ENCODE results near the gene RELL2. TPM values are rescaled to one million over a fixed set of nuclear protein-coding genes. Genes with fewer than 3 reads are reported as not detected.

RELL2 gene
- total RNA-seq, 1 experiment from 2014 or later = 8.7 TPM

DNA sequence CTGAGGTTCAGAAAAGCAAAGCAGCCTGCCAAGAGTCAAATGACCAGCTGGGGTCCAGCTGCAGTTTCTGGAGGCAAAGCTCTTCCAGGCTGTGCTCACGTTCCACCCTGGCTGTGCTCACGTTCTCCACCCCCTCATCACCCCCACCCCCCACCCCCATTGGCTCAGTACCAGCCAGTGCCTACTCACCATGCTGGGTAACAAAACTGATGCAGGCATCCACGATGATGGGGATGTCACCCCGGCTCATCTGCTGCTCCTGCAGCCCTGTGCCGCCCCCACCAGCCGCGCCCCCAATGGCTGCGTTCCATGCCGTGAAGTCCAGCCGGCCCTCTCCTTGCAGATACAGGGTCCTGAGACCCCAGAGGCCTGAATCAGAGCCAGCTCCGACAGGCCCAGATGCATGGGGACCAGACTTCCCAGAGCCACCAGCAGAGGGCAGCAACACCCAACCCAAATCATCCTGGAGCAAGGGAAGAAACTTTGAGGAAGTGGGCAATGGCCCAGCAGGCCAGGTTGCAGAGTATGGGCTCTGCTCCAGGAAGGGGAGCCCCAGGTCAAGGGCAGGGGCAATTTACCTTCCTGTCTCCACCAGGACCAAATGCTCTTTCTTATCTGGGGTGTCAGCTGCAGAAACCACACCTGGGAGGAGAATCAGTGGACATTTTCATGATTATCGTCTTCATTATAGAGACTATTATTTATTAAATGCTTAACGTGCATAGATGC is 28.1 kb downstream of the RELL2 start (continued):
- TF ChIP-seq REST (IDR thresholded peaks at IDR 0.05; ENCODE audit: low read depth) = no peak
- TF ChIP-seq SP1 (IDR thresholded peaks at IDR 0.05; ENCODE audit: low read depth) = no peak
- TF ChIP-seq RAD21 (IDR thresholded peaks at IDR 0.05; ENCODE audit: low read depth) = peak; percentile 95

- POLR2A ChIA-PET = interaction anchor here (0.7 kb wide), 1 partner anchor 17 kb away, joined by 3 read pairs; no protein-coding TSS in a partner anchor
- Histone ChIP-seq H3K27me3 (ENCODE audit: insufficient read depth, low read length) (no peaks in the 10 kb centered on the region), H3K4me1 (ENCODE audit: control insufficient read depth in 1 of 2, insufficient read depth in 2 of 2, low read length in 2 of 2) (0 out of 4 replicates have a peak, but pooled peaks cover 0 to 3% of the 10 kb centered on the region in 2 experiments), H3K9me3 (ENCODE audit: control insufficient read depth in 1 of 2, insufficient read depth in 1 of 2, low read depth in 1 of 2, low read length in 2 of 2) (no peaks in the 10 kb centered on the region), H3K9me2 (ENCODE audit: insufficient read depth) (no peaks in the 10 kb centered on the region), H3K4me3 (replicated peaks in 1 of 2; ENCODE audit: low read depth in 1 of 2, low read length in 2 of 2) (no peak overlapping the region), H3K27ac (ENCODE audit: low read depth, low read length) (no peak overlapping the region), H3K79me2 (ENCODE audit: insufficient read depth, low read length) (no peaks in the 10 kb centered on the region), H2AFZ (ENCODE audit: low read depth, low read length, poor library complexity, severe bottlenecking) (no peak overlapping the region), H4K20me1 (ENCODE audit: insufficient read depth) (peaks cover 4% of the 10 kb centered on the region; the same call in 1 of the 2 replicates), H3K36me3 (ENCODE audit: control insufficient read depth in 1 of 2, insufficient read depth in 2 of 2, low read length in 2 of 2) (no peaks in the 10 kb centered on the region), H3K9ac (ENCODE audit: low read length) (no peak overlapping the region), H3K4me2 (ENCODE audit: low read length) (no peak overlapping the region)
- BruUV-seq (replicated peaks) = no TSS peak
- ATAC-seq = no peak
- RAD21 ChIA-PET (ENCODE audit: low non-redundant PET in 1 of 2, low total read pairs in 2 of 2, uncharacterized antibody in 2 of 2, unreplicated experiment in 2 of 2) = no interaction called here
- CTCF ChIA-PET = no interaction called here
- intact Hi-C loops (cut with micrococcal nuclease) = loop anchor here (1.0 to 10.0 kb wide), 3 partner anchors 213 to 479 kb away; no protein-coding TSS in a partner anchor
- DNase-seq (ENCODE audit: low read depth, low spot score) = no peak
- TF ChIP-seq ATF3 (IDR thresholded peaks at IDR 0.05) (no peak), EZH2 (IDR thresholded peaks at IDR 0.05) (no peak), EZH2phosphoT487 (IDR thresholded peaks at IDR 0.05; ENCODE audit: borderline replicate concordance) (no peak), RAD21 (IDR thresholded peaks at IDR 0.05; ENCODE audit: low read depth) (no peak), ZBTB33 (IDR thresholded peaks at IDR 0.05; ENCODE audit: extremely low read depth, insufficient replicate concordance, low read length) (no peak), POLR2AphosphoS5 (IDR thresholded peaks at IDR 0.05; ENCODE audit: low read depth, low read length) (no peak), SP1 (IDR thresholded peaks at IDR 0.05; ENCODE audit: low read depth) (no peak)
- TF ChIP-seq, protein P1, sequence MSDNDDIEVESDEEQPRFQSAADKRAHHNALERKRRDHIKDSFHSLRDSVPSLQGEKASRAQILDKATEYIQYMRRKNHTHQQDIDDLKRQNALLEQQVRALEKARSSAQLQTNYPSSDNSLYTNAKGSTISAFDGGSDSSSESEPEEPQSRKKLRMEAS (IDR thresholded peaks at IDR 0.05) = no peak
Observed at GRCh38 chr5:141665995-141666940, 29.5 kb downstream of the RELL2 start.

Data from HCT116 (cell line).